Urothelium cell line (cell line): ENCODE data around the gene ASPN.

Source experiments
- DNase-seq: peaks from one replicate; pipeline ENCODE4 v3.0.0; 2011; ENCODE audit warnings: low spot score, mixed read lengths
- FAIRE-seq: peaks from 2 replicates; lab custom pipeline; 2011; peaks lifted over from hg19 to GRCh38; lab: Jason Lieb, UNC

ASPN gene

DNA sequence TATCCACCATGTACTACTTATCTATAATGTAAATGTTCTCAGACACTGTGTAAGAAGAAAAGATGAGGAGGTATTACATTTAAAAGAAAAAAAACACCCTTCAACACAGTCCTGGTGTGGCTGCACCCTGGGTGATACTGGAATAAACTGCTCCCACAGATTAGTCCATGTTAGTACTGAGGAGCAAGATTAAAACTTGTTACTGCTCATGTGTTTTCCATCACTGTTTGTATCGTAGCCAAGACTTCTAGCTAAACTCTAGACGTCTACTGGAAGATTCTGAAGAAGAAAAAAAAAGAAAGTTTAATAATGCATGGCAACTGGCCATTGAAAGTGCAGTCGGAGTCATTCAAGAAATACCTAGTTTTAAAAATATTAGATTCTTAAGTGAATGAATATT lies at the start of gene ASPN:
Gene ASPN, minus strand, starts transcription at position 178 of the 400 bp plus-strand sequence.
- no peak for DNase-seq
- no peak for FAIRE-seq

DNA sequence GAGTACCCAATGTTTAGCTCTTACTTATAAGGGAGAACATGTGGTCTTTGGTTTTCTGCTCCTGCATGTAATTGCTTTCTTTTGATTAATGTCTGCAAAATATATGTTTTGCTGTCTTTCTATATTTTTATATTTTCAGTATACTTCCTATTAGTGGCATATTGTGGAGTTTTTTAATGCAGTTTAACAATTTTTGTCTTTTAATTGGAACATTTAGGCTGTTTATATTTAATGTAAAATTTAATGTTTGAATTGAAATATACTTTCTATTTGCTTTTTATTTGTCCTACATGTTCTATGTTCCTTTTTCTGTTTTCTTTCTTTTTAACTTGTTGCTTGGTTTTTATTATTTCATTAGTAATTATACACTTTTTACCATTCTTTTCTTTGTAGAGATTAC lies 48.6 kb upstream of the ASPN start:
- FAIRE-seq (no peak), DNase-seq (no peak)

DNA sequence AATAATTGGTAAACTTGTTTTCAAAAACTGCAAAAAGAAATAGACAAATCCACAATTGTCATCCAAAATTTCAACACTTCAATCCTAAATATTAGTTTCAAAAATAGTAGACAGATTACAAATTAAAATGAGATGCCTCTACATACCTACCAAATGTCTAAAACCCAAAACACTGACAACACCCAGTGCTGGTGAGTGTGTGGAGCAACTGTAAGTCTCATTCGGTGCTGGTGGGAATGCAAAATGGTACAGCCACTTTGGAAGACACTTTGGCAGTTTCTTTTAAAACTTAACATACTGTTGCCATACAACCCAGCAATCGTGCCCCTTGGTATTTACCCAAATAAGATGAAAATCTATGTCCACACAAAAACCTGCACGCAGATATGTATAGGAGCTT lies 46.8 kb upstream of the ASPN start:
- FAIRE-seq (no peak), DNase-seq (no peak)

GRCh38 chr9:92528522-92528849 lies 46.2 kb upstream of the ASPN start:
- FAIRE-seq = no peak
- no peak for DNase-seq

DNA sequence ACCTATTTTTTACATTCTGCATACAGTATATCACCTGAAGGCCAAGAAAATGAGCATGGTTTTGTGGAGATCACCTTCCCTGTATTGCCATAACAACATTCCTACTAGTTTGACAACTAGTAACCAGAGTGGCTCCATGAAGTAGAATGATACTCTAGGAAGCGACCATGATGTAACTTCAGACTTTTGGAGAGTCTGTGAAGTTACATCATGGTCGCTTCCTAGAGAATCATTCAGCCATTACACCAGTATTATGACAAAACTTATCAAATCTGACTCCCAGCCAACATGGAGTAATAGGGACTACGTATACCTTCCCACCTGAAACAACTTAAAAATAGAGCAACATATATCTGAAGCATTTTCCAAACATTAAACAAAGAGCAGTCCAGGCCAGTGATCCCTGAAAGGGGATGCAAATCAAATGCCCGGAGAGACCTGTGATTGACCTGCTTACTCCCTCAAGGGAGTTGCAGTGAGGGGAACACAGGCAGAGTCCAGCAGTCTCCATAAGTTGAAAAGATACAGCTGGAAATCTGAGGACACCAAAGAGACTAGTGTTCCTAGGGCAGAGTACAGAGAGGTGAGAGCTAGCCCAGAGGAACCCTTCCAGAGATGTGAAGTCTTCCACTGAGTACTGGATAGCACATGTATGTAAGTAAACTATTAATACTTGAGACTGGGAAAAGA lies 45.7 kb upstream of the ASPN start:
- FAIRE-seq (no peak), DNase-seq (no peak)

GRCh38 chr9:92527291-92527828 lies 45.1 kb upstream of the ASPN start:
- FAIRE-seq (no peak), DNase-seq (no peak)

DNA sequence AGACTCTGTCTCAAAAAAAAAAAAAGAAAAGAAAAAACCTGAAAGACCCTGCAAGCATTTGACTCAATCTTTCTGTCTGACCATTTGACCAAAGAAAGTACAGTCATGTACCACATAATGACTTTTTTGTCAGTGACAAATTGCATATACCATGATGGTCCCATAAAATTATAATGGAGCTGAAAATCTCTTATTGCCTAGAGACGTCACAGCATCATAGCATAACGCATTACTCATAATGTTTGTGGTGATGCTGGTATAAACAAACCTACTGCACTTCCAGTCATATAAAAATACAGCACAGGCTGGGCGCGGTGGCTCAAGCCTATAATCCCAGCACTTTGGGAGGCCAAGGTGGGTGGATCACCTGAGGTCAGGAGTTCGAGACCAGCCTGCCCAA lies 43.0 kb upstream of the ASPN start:
- DNase-seq (no peak), FAIRE-seq (peak; percentile 40)

GRCh38 chr9:92524881-92525280 lies 42.6 kb upstream of the ASPN start:
- no peak for FAIRE-seq
- DNase-seq = no peak

- DNase-seq (no peak), FAIRE-seq (no peak)
Observed at GRCh38 chr9:92522983-92523970, 41.0 kb upstream of the ASPN start.

DNA sequence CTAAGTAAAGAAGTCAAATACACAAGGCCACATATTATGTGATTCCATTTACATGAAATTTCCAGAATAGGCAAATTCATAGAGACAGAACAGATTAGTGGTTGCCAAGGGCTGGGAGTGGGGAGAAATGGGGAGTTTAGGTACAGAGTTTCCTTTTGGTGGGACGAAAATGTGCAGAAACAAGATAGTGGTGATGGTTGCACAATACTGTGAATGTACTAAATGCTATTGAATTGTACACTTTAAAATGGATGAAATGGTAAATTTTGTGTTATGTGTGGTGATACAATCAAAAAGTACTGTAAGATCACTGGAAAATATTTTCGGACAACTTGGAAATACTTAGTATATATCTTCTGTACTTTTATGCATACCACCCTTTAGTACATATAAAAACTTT lies 38.5 kb upstream of the ASPN start:
- FAIRE-seq = no peak

DNA sequence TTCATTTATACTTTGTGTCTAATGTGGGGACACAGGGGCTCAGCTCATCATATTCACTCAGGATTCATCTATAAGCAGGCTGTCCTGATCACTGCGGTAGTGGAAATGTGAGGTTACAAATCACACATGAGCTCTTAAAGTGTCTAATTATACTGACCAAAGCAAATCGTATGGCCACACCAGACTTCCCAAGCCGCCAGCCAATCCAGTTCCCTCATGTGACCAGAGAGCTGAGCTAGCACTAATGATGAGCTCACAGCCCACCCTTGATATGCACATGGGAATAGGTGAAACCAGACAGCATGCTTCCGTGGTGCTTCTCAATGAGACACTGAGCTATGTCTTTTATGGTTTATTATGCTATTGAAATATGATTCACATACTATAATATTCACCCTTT lies 35.9 kb upstream of the ASPN start:
- DNase-seq = no peak

More for the DNA sequence above, 38.5 kb upstream of the ASPN start:
- DNase-seq = no peak

GRCh38 chr9:92517046-92517445 lies 34.7 kb upstream of the ASPN start:
- FAIRE-seq (no peak), DNase-seq (no peak)

More for the DNA sequence above, 35.9 kb upstream of the ASPN start:
- no peak for FAIRE-seq

DNA sequence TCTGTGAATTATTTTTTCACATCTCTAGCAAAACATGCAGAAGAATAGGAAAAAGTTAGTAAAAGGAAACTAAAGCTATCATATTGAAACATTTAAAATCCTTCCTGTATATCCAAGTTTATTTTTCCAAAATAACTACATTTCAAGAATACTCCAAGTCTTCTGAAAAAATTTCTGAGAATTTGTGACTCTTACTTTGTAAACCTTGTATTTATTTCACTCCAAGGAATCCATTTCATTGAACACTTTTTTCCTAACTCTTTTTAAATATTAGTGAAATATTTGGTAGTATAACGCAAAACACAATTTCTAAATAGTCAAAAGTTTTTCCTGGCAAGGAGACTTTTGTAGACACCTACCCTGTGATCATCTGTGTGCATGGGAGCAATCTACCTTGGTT lies 34.2 kb upstream of the ASPN start:
- FAIRE-seq = no peak

DNA sequence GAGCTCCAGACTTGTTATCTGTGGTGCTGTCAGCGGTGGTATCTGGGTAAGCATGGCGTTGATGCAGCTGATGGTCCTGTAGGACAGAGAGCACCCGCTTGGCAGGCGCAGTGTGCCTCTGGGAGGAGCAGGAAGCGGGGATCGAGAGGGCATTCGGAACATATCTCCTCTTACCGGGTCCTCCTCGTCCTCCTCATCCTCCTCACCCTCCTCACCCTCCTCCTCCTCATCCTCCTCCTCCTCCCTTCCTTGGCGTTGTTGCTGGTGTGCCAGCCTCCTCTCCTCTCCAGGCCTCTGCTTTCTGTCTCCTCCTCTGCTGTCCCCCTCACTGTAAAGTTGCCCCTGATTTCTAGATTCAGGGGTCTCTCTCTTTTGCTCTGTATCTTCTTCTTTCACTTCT lies 32.3 kb upstream of the ASPN start:
- DNase-seq = no peak
- no peak for FAIRE-seq

More for the DNA sequence above, 34.2 kb upstream of the ASPN start:
- DNase-seq = no peak

DNA sequence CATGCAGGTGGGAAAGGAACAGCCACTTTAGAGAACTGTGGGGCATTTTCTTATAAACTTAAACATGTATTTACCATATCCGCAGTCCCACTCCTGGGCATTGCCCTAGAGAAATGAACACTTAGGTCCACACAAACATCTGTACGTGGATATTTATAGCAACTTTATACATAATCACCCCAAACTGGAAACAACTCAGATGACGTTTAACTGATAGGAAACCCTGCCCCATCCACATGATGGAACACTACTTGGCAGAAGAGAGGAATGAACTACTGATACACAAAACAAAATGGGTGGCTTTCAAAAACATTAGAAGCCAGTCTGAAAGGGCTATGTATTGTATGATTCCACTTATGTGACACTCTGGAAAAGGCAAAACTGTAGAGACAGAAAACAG lies 31.0 kb upstream of the ASPN start:
- DNase-seq (no peak), FAIRE-seq (no peak)

DNA sequence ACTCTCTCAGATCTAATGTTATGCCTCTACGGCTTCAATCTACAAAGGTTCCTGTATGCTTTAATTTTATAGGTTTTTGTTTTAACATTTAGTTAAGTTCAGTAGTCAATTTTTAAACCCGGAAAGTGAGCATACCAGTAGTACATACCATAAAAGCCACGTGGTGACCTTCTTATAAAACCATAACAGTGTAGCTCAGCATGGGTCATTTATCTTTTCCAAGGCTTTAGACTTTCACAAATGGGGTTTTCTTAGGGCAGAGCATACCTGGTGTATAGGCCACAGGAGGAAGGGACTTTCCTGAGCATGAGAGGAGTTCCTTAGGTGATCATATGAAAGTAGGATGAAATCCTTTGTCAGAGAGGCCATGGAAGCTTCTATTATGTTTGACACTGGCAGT lies 30.3 kb upstream of the ASPN start:
- DNase-seq (no peak), FAIRE-seq (no peak)

DNA sequence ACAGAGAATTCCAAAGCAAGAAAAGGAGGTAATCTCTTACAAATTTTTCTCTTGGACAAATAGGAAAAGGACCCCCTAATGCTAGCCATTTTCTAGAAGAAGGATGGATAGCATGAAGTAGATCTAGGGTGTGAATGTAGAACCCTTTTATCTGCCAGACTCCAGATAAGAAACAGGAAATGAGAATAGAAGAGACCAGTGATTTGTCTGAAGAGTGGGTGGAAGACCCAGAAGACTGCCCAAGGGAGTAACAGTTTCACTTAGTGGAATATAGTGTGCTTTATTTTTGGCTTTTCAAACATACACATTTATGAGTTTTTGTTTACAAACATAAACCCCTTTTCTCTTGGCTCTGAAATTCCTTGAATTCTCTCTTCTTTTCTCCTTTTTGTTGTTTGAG lies 28.4 kb upstream of the ASPN start:
- FAIRE-seq (no peak), DNase-seq (no peak)

DNA sequence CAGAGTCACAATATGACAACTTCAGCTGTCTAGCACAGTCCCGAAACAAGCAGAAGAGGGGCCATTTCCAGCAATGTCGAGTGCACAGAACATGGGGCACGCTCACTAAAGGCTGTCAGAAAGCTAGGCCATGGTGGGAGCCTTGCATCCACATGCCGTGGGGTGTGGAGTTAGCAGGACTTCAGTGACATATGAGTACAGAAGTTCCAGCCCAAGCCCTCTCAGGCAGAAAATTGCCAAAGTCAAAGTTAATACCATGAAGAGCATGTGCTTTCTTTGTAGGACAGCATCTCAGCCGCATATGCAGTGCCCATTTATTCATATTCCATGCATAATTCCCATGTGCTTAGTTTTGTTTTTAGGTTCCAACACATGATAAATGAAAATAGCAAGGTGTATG lies 26.7 kb upstream of the ASPN start:
- DNase-seq = no peak
- no peak for FAIRE-seq

- FAIRE-seq (no peak), DNase-seq (no peak)
Observed at GRCh38 chr9:92508018-92508820, 25.9 kb upstream of the ASPN start.

GRCh38 chr9:92507496-92507895 lies 25.2 kb upstream of the ASPN start:
- FAIRE-seq = no peak

GRCh38 chr9:92507005-92507404 lies 24.7 kb upstream of the ASPN start:
- DNase-seq (no peak), FAIRE-seq (no peak)

More at GRCh38 chr9:92507496-92507895, 25.2 kb upstream of the ASPN start:
- no peak for DNase-seq
